ENCODE data around the gene CCDC57.
"Not testable (repeated sequence)": the region's sequence is repeated elsewhere in the genome, so short reads cannot be mapped to it uniquely, and the experiment has no call there.

The CCDC57 gene

GRCh38 chr17:82177276-82177675 is 35.4 kb downstream of the CCDC57 start:
- DNase-seq (ENCODE audit: low read depth in 2 of 2), result no peak

- DNase-seq (ENCODE audit: low read depth in 2 of 2), result no peak
Observed at GRCh38 chr17:82175951-82176350, 36.7 kb downstream of the CCDC57 start.

- DNase-seq (ENCODE audit: low read depth in 2 of 2), result no peak
Observed at GRCh38 chr17:82175201-82175600, 37.4 kb downstream of the CCDC57 start.

DNA sequence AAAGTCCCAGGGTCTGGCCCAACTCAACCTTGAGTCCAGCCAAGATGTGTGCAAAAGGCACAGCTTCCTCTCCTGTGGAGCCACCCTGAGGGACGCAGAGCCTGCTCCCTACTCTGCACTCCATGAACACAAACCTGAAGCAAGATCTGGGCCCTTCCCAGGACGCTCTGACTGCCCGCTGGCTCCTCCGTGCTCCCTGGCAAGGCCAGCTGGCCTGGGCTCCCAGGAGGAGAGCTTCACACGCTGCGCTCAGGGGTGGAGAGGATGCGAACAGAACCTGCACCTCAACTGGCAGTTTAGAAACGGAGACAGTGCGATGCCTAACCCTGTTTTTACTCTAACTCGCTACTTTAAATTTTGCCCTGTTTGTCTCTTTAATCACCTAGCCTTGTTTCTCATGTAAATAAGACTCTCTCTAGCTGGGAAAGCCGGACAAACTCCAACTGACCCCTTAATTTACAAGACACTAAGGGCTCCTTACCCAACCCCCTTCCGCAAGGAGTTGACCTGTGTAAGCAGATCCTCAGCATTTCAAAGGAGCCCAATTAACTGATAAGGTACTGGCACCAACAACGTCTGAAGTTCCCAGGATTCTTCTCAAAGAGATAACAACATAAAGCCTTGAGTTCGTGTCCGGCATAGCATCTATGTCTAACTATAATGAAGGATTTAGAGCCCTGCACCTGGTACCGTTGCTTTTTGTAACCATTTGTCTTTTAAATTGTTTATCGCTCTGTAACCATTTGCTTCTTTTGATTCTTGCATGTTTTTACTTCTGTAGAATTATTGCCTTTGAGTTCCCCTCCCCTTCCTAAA is 38.4 kb downstream of the CCDC57 start:
- DNase-seq (ENCODE audit: low read depth in 2 of 2), result not testable (repeated sequence)

DNA sequence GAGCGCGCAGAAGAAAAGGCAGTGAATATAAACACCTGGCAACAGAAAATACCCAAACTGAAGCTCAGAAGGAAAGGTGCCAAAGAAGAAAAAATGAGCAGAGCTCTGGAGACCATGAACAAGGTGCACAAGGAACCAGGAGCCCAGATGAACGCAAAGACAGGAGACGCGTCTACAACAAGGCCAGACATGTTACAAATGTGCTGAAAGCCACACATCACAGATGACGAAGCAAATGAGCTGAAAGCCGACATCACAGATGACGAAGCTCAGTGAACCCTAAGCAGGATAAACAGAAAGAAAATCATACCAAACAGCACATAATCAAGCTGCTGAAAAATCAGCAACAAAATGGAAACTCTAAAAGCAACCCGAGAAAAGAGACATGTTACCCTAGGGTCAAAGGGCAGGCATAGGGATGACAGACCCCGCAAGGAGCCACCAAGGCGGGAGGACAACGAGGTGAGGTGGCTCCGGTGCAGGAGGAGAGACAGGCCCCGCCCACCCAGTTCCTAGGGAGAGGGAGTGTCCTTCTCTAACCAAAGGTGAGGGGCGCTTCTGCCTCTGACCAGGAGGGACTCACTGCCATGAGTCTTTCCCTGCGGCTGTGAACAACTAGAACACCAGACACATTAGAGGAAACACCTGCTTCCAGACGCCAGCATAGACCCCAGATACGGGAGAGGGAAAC is 39.1 kb downstream of the CCDC57 start:
- DNase-seq (ENCODE audit: low read depth in 2 of 2), result no peak

GRCh38 chr17:82172486-82173160 is 40.0 kb downstream of the CCDC57 start:
- no peak for DNase-seq (ENCODE audit: low read depth in 2 of 2)

DNA sequence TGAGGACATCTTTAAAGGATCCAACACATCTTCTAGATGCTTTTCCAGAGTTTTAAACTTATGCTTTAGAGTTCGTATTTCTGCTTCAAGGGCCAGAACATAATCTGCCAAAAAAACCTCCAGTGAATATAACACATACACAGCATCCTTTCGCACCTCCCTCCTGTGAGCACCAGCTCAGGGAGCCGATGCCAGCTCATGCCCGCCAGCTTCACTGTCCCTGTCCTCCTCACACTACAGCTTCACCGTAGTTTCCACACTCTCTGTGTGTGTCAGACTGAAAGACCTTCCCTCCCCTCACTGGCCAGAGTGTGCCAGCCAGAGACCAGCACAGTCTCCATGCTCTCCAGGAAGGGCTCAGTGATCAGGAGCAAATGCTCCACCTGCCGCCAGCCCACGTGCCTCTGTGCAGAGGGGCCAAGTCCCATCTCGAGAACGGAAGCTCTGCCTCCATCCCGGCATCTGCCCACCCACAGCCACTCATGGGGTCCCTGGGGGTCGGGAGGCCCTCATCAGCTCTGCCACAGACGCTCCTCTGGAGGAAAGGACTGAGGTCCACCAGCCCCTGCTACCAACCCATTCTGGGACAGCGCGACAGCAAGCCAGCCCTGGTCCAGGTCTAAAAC is 40.8 kb downstream of the CCDC57 start:
- DNase-seq (ENCODE audit: low read depth in 2 of 2), result no peak

- DNase-seq (ENCODE audit: low read depth in 2 of 2), result no peak
Observed at GRCh38 chr17:82170412-82170961, 42.2 kb downstream of the CCDC57 start.

DNA sequence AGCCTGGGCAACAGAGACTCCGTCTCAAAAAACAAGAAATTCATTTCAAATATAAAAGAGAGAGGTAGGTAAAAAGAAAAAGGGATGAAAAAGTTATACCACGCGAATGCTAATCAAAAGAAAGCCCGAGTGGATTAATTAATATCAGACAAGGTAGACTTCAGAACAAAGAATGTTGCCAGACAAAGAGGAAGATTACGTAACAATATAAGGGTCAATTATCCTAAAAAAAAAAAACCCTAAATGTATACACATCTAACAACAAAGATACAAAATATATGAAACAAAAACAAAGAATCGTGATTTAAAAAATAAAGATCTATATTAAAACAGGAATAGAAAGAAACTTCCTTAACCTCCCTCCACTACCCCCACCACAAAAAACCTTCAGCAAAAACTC is 44.1 kb downstream of the CCDC57 start:
- DNase-seq (ENCODE audit: low read depth in 2 of 2), result no peak

GRCh38 chr17:82167028-82167427 is 45.6 kb downstream of the CCDC57 start:
- DNase-seq (ENCODE audit: low read depth in 2 of 2), result no peak

DNA sequence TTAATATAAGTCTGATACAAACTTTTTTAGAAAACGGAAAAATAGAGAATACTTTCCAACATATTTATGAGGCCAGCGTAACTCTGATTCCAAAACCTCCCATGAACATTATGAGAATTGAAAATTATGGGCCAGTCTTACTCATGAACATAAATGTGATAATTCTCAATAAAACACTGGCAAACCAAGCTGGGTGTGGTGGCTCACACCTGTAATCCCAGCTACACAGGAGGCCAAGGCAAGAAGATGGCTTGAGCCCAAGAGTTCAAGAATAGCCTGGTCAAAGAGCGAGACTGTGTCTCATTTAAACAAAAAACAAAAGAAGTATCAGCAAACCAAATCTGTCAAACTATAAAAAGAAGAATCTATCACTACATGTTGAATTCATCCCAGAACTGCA is 47.8 kb downstream of the CCDC57 start:
- no peak for DNase-seq (ENCODE audit: low read depth in 2 of 2)

DNA sequence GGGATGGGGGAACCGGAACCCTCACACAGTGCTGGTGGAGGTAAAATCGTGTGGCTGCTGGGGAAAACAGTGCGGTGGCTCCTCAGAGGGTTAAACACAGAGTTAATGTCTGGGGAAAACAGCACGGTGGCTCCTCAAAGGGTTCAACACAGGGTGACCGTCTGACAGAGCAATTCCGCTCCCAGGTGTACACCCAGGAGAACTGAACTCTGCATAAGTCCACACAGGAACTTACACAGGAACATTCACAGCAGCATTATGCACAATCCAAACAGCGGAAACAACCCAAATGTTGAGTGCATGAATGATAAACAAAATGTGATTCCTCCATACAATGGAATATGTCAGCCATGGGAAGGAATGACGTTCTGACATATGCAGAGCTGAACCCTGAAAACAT is 51.4 kb downstream of the CCDC57 start:
- DNase-seq (ENCODE audit: low read depth in 2 of 2), result no peak

- no peak for DNase-seq (ENCODE audit: low read depth in 2 of 2)
Observed at GRCh38 chr17:82160075-82160474, 52.6 kb downstream of the CCDC57 start.

GRCh38 chr17:82158825-82159224 is 53.8 kb downstream of the CCDC57 start:
- DNase-seq (ENCODE audit: low read depth in 2 of 2), result no peak

DNA sequence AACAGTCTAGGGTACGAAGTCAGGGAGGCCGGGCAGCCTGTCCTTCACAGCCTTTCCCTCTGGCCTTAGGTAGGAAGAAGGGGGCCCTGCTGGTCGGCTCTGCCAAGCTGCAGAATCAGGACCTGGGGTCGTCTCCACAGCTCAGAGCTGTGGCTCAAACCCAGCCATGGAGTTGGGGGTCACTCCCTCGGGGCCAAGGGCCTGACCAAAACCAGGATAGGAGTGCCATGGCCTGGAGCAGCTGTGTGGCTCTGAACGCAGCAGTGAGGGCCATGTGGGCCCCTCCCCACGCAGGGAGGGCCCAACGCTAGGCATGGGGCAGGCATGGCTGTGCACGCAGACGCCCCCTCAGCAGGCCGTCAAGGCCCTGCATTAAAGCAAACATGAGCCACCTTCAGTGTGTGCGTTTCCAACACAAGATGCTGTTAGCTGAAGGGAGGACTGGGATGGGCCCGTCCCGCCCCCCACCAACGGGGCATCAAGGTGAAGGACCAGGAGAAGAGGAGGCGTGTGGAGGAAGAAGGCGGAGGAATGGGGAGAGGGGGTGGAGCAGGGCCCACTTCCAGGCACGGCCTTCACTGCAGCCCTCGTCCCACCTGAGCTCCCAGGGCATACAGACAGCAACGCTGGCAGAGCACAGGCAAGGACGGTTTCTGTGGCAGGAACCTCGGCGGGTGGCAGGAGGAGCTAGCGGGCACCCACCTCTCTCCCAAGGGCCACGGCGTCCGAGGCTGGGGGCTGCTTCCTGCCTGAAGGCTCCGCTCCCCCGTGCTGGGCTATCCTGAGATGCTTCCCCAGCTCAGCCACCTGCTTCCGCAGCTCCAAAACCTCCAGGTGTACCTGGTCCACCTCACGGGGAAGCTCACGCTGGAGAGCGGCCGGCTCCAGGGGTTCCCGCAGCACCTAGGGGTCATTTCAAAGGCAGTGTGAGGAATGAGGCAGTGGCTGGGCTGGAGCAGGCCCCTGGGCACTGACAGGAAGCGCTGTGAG is 55.3 kb downstream of the CCDC57 start:
- DNase-seq (ENCODE audit: low read depth in 2 of 2), result no peak

- DNase-seq (ENCODE audit: low read depth in 2 of 2), result no peak
Observed at GRCh38 chr17:82156284-82156925, 56.2 kb downstream of the CCDC57 start.

- DNase-seq (ENCODE audit: low read depth in 2 of 2), result no peak
Observed at GRCh38 chr17:82155606-82156005, 57.0 kb downstream of the CCDC57 start.

- no peak for DNase-seq (ENCODE audit: low read depth in 2 of 2)
Observed at GRCh38 chr17:82154881-82155331, 57.7 kb downstream of the CCDC57 start.

DNA sequence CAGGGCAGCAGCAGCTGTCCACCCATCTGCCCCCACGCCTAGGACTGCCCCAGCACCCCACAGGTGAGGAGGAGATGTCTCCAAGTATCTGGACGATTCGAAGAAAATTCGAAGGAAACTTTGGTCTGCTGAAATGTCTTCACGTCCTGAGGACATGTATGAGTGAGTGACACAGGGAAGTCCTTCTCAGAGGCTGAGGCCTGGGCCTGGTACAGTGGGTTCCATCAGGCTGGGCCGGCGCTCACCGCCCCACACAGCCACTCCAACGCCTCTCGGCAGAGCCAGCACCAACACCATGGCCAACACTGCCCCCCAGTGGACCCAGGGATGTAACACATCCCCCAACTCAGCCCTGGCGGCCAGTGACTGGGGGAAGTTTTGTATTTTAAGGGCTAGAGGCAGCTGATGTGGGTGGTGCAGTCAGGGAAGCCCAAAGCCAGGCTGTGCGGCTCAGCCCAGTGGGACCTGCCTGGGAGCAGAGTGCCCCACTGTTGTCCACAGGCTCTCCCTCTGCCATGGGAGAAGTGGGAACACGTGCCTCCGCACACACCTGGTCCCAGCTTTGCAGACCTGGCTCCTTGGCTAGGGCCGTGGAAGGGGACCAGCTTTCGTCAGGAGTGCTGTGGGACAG is 58.8 kb downstream of the CCDC57 start:
- DNase-seq (ENCODE audit: low read depth in 2 of 2), result peak; percentile 65 to 74

DNA sequence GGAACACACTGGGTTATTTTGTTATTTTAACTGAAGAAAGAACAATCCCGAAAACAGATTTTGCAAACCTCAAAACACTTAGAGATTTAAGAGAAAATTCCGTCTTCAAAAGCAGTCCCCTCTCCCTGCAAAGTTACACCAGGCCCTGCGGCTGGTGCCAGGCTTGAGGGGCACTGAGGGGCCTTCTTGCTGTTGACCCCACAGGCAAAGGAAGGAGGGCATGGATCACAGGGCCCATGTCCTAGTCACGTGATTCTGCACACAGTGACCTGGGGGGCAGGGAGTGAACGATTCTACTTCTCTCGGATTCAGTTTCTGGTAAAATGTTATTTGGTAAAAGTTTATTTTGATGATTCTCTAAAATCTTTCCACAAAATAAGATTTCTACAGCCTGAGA is 59.3 kb downstream of the CCDC57 start:
- no peak for DNase-seq (ENCODE audit: low read depth in 2 of 2)

All from stimulated activated CD8-positive, alpha-beta memory T cell treated with anti-CD3 and anti-CD28 coated beads, Interleukin-2, amount 100 ng/mL, for 48 hours (primary cell).